OCI-LY1 (cell line): ENCODE data around the gene GRB7.

Experiments
- CTCF ChIP-seq: fragments of 200-600 bp; sonication (generic), shearing (Covaris generic); IDR thresholded peaks from 2 replicates; pipeline ENCODE4 v1.5.1; 2017; ENCODE audit warnings: mild to moderate bottlenecking, antibody characterized with exemption, low read length, moderate library complexity, mixed read lengths
- EZH2 ChIP-seq: fragments of 200-600 bp; sonication (generic), shearing (Covaris generic); IDR thresholded peaks from 2 replicates; pipeline ENCODE4 v1.8.0; 2017; ENCODE audit warnings: borderline replicate concordance, mixed run types, mild to moderate bottlenecking, antibody characterized with exemption, low read length, moderate library complexity, mixed read lengths

- TF ChIP-seq CTCF (no peak), EZH2 (no peak)
Measured at GRCh38 chr17:39747745-39748144, 10.0 kb downstream of the GRB7 start.
